Gastrocnemius medialis (tissue), 4 donors: ENCODE measurements around the gene MGST2. TPM values are rescaled to one million over a fixed set of nuclear protein-coding genes. Genes with fewer than 3 reads are reported as not detected.
"Not testable (repeated sequence)": the region's sequence is repeated elsewhere in the genome, so short reads cannot be mapped to it uniquely, and the experiment has no call there.

Experiments used
- ATAC-seq, 2 donors: fragments of 150-250 bp; one replicate each; pipeline ENCODE4 v1.9.1; 2016
- DNase-seq, 2 donors: peaks; one replicate each; pipeline ENCODE4 v3.0.0-alpha.2; 2019
- H3K27ac ChIP-seq, 4 donors: fragments of 200-600 bp; sonication (generic); 1 replicate in 1 of 4; 2 replicates in 3 of 4; pipeline ENCODE4 v1.5.1; 2016 to 2018; ENCODE audit warnings: mild to moderate bottlenecking in 2 of 4, moderate library complexity in 1 of 4
- H3K27me3 ChIP-seq, 3 donors: fragments of 200-600 bp; sonication (generic) in 2 of 3; 1 replicate in 1 of 3; 2 replicates in 2 of 3; pipeline versions ENCODE4 v1.5.1 to v1.6.0; 2016 to 2019; ENCODE audit warnings: mild to moderate bottlenecking in 1 of 3, moderate library complexity in 1 of 3
- H3K36me3 ChIP-seq, 2 donors: fragments of 200-600 bp; sonication (generic) in 1 of 2; one replicate each; pipeline ENCODE4 v1.5.1; 2017 to 2018
- H3K4me1 ChIP-seq, 2 donors: fragments of 200-600 bp; sonication (generic) in 1 of 2; one replicate each; pipeline ENCODE4 v1.5.1; 2016 to 2017; ENCODE audit warnings: mild to moderate bottlenecking in 2 of 2
- H3K4me3 ChIP-seq, 4 donors: fragments of 200-600 bp; sonication (generic) in 3 of 4; 1 replicate in 1 of 4; 2 replicates in 3 of 4; pipeline ENCODE4 v1.5.1; 2016 to 2019; ENCODE audit warnings: mild to moderate bottlenecking in 2 of 4
- H3K9me3 ChIP-seq, 3 donors: fragments of 200-600 bp; sonication (generic) in 2 of 3; 1 replicate in 1 of 3; 2 replicates in 2 of 3; pipeline ENCODE4 v1.5.1; 2016 to 2019
- CTCF ChIP-seq, 5 experiments: fragments of 450-650 bp in 3 of 5; fragments of 200-600 bp in 2 of 5; sonication (generic) in 2 of 5; IDR thresholded peaks in 4 of 5; conservative IDR thresholded peaks in 1 of 5; 1 replicate in 4 of 5; 2 replicates in 1 of 5; pipeline ENCODE4 v1.5.1; 2016 to 2019; ENCODE audit warnings: antibody characterized with exemption in 5 of 5, mild to moderate bottlenecking in 3 of 5, moderate library complexity in 3 of 5
- POLR2A ChIP-seq, 2 donors: fragments of 450-650 bp; IDR thresholded peaks; one replicate each; pipeline ENCODE4 v1.6.1; 2017; ENCODE audit warnings: antibody characterized with exemption in 2 of 2, mild to moderate bottlenecking in 2 of 2, moderate library complexity in 2 of 2
- in situ Hi-C, 4 donors: fragments of 200-750 bp; cut with MboI; loops; one replicate each; pipeline versions ENCODE4 v1.15.0 to v1.8.0; 2017; ENCODE audit warnings: low sequenced_read_pairs in 4 of 4
- intact Hi-C: fragments of 100-400 bp; cut with DNase I; formaldehyde crosslinking; loops from one replicate; pipeline ENCODE4 v1.15.1; 2023; ENCODE audit warnings: low total_unique reads
- total RNA-seq, 4 donors: library from RNA; depleted of rRNA; stranded (reverse); fragments of >200 nt; gene quantifications; one replicate each; pipeline versions ENCODE4 v1.1.0 to v1.2.3, GENCODE V29; 2016

MGST2 gene
- total RNA-seq, 4 donors from 2014 or later, result 17.3 to 38.6 (median 30.9) TPM

- peaks cover 0 to 5% of the 10 kb centered on the region in 2 donors for H3K36me3 ChIP-seq
- intact Hi-C loops (no loop called here), in situ Hi-C loops (no loop called here)
- no peaks in the 10 kb centered on the region for H3K9me3 ChIP-seq
- ATAC-seq (peak; percentile 91 to 95), DNase-seq (peak; percentile 33 to 66)
- no peaks in the 10 kb centered on the region for H3K27me3 ChIP-seq
- H3K27ac ChIP-seq, result peak overlapping the region; percentile 59 to 74 (median 67)
- H3K4me3 ChIP-seq, result no peak overlapping the region
- TF ChIP-seq CTCF (IDR thresholded peaks at IDR 0.05 in 4 of 5, conservative IDR thresholded peaks at IDR 0.05 in 1 of 5) (peak; percentile 23 to 54 (median 48)), POLR2A (IDR thresholded peaks at IDR 0.05) (no peak)
- H3K4me1 ChIP-seq, result peaks cover 14 to 18% of the 10 kb centered on the region in 2 donors
These were observed 26.8 kb downstream of the MGST2 start for GRCh38 chr4:139692309-139693012.

GRCh38 chr4:139694522-139695107 lies 29.0 kb downstream of the MGST2 start:
- no peak overlapping the region for H3K4me3 ChIP-seq
- H3K27ac ChIP-seq, result peak overlapping the region in 1 of 4 donors; percentile 11
- ATAC-seq (no peak), DNase-seq (no peak)
- no peaks in the 10 kb centered on the region for H3K9me3 ChIP-seq
- in situ Hi-C loops, result no loop called here
- H3K27me3 ChIP-seq, result no peaks in the 10 kb centered on the region
- peaks cover 0 to 13% of the 10 kb centered on the region in 2 donors for H3K36me3 ChIP-seq
- intact Hi-C loops, result no loop called here
- TF ChIP-seq POLR2A (IDR thresholded peaks at IDR 0.05) (no peak), CTCF (IDR thresholded peaks at IDR 0.05 in 4 of 5, conservative IDR thresholded peaks at IDR 0.05 in 1 of 5) (no peak)
- peaks cover 12 to 18% of the 10 kb centered on the region in 2 donors for H3K4me1 ChIP-seq

GRCh38 chr4:139696491-139696890 lies 30.9 kb downstream of the MGST2 start:
- Histone ChIP-seq H3K4me3 (no peak overlapping the region), H3K27ac (peak overlapping the region in 1 of 4 donors; percentile 47), H3K9me3 (no peaks in the 10 kb centered on the region), H3K4me1 (peaks cover 12 to 18% of the 10 kb centered on the region in 2 donors), H3K36me3 (peaks cover 0 to 22% of the 10 kb centered on the region in 2 donors), H3K27me3 (no peaks in the 10 kb centered on the region)
- intact Hi-C loops (no loop called here), in situ Hi-C loops (no loop called here)
- no peak for ATAC-seq
- no peak for DNase-seq
- TF ChIP-seq POLR2A (IDR thresholded peaks at IDR 0.05), result no peak
- no peak for TF ChIP-seq CTCF (IDR thresholded peaks at IDR 0.05 in 4 of 5, conservative IDR thresholded peaks at IDR 0.05 in 1 of 5)

- H3K36me3 ChIP-seq, result peaks cover 0 to 25% of the 10 kb centered on the region in 2 donors
- H3K4me3 ChIP-seq, in situ Hi-C loops, H3K4me1 ChIP-seq, H3K9me3 ChIP-seq, ATAC-seq, H3K27ac ChIP-seq, DNase-seq, intact Hi-C loops, H3K27me3 ChIP-seq: not testable (repeated sequence)
These were observed 32.7 kb downstream of the MGST2 start for GRCh38 chr4:139698167-139698925.

- ATAC-seq, result no peak
- in situ Hi-C loops, result no loop called here
These were observed 34.9 kb downstream of the MGST2 start for GRCh38 chr4:139700568-139700967.

More at GRCh38 chr4:139700568-139700967, 34.9 kb downstream of the MGST2 start:
- no peaks in the 10 kb centered on the region for H3K4me1 ChIP-seq
- no peaks in the 10 kb centered on the region for H3K27me3 ChIP-seq
- no peaks in the 10 kb centered on the region for H3K9me3 ChIP-seq
- H3K27ac ChIP-seq, result no peak overlapping the region
- peaks cover 0 to 44% of the 10 kb centered on the region in 2 donors for H3K36me3 ChIP-seq
- H3K4me3 ChIP-seq, result no peak overlapping the region
- intact Hi-C loops, result no loop called here
- no peak for DNase-seq
- TF ChIP-seq CTCF (IDR thresholded peaks at IDR 0.05 in 4 of 5, conservative IDR thresholded peaks at IDR 0.05 in 1 of 5) (no peak), POLR2A (IDR thresholded peaks at IDR 0.05) (no peak)
